GM12872 (cell line): ENCODE measurements around the gene MAGEA4.

ENCODE experiments used
- TF ChIP-seq, protein P1 (sequence below): IDR thresholded peaks from 3 replicates; pipeline ENCODE4 v1.5.1; 2011; ENCODE audit warnings: low read depth, mild to moderate bottlenecking, low read length, moderate library complexity; ENCODE audit not compliant: insufficient read depth

MAGEA4 gene

DNA sequence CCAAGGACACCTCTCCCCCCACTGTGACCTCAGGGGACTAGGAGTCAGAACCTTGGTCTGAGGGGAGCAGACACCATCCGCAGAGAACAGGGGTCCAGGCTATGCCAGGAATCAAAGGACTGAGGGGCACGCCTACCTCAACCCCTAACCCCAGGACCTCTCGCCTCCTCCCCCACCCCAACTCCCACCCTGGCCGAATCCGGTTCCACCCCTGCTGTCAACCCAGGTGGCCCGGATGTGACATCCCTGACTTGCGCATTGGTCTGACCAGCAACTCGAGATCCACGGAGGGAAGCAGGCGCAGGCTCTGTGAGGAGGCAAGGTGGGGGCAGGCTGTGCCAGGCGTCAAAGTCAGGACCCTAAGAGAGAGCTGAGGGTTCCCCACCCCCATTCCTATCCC, 468 bp upstream of the MAGEA4 start:
- TF ChIP-seq, protein P1, sequence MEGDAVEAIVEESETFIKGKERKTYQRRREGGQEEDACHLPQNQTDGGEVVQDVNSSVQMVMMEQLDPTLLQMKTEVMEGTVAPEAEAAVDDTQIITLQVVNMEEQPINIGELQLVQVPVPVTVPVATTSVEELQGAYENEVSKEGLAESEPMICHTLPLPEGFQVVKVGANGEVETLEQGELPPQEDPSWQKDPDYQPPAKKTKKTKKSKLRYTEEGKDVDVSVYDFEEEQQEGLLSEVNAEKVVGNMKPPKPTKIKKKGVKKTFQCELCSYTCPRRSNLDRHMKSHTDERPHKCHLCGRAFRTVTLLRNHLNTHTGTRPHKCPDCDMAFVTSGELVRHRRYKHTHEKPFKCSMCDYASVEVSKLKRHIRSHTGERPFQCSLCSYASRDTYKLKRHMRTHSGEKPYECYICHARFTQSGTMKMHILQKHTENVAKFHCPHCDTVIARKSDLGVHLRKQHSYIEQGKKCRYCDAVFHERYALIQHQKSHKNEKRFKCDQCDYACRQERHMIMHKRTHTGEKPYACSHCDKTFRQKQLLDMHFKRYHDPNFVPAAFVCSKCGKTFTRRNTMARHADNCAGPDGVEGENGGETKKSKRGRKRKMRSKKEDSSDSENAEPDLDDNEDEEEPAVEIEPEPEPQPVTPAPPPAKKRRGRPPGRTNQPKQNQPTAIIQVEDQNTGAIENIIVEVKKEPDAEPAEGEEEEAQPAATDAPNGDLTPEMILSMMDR, result no peak

DNA sequence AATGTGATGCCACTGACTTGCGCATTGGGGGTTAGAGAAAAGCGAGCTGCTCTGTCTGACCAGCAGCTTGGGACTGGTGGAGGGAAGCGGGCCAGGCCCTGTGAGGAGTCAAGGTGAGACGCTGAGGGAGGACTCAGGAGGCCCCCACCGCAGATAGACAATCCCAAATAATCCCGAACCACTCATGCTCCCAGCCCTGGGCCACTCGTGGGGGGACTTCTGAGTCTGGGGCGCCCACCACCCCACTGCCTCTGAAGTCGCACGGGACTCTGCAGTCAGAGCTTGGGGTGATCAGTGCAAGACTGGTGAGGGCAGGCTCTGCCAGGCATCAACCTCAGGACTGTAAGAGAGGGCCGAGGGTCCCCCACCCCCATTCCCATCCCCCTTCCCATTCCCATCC, 6.9 kb downstream of the MAGEA4 start:
- TF ChIP-seq, protein P1, result no peak

DNA sequence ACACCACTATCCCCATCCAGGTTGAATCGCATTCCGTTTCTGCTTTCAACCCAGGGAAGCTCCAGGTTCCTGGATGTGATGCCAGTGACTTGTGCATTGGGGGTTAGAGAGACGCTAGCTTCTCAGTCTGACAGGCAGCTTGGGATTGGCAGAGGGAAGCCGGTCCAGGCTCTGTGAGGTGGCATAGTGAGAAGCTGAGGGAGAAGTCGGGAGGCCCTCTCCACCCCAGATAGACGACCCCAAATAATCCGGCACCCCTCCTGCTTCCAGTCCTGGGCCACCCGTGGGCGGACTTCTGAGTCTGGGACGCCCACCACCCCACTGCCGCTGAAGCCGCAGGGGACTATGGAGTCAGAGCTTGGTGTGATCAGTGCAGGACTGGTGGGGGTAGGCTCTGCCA, 7.4 kb downstream of the MAGEA4 start:
- TF ChIP-seq, protein P1, result no peak

DNA sequence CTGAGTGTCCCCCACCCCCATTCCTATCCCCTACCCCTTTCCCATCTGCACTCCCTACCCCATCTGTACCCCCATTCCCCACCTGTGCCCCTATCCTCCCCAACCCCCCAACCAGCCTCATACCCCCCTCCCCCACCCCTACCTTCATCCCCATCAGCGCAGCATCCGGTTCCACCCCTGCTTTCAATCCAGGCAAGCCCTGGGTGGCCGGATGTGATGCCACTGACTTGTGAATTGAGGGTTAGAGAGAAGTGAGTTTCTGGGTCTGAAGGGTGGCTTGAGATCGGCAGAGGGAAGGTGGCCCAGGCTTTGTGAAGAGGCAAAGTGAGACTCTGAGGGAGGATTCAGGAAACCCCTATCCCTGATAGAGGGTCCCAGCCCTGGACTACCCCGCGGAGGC, 7.8 kb downstream of the MAGEA4 start:
- TF ChIP-seq, protein P1, result no peak

DNA sequence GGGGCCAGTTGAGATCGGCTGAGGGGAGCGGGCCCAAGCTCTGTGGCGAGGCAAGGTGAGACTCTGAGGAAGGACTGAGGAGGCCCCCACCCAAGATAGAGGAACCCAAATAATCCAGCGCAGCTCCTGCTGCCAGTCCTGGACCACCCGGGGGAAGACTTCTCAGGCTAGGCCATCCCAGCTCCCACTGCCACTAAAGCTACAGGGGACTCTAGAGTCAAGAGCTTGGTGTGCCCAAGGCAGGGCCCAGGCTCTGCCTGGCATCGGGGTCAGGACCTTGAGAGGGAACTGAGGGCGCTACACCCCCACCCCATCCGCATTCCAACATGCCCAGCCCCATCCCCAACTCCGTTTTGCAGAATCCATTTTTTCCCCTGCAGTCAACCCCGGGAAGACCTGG, 8.6 kb downstream of the MAGEA4 start:
- TF ChIP-seq, protein P1, result no peak

DNA sequence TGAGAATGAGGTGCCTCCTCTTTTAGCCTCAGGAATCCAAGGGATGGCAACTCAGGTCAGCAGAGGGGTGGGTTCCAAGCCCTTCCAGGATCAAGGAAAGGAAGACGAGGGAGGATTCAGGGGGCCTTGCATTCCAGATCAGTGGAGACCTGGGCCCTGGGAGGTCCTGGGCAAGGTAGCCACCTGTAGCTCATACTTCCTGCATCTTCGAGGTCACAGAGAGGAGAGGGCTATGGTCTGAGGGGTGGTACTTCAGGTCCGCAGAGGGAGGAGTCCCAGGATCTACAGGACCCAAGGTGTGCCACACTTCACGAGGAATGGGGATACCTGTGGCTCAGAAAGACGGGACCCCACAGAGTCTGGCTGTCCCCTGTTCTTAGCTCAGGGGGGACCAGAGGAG, 9.2 kb downstream of the MAGEA4 start:
- TF ChIP-seq, protein P1, result no peak

DNA sequence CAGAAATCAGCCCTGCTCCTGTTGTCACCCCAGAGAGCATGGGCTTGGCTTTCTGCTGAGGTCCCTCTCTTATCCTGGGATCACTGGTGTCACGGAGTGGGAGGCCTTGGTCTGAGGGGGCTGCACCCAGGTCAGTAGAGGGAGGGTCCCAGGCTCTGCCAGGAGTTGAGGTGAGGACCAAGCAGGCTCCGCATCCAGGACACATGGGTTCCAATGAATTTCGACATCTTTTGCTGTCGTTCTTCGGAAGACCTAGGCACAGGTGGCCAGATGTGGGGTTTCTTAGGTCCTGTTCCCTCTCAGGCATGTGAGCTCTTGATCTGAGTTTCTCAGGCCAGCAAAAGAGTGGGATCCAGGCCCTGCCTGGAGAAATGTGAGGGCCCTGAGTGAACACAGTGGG, 10.0 kb downstream of the MAGEA4 start:
- TF ChIP-seq, protein P1, result no peak

DNA sequence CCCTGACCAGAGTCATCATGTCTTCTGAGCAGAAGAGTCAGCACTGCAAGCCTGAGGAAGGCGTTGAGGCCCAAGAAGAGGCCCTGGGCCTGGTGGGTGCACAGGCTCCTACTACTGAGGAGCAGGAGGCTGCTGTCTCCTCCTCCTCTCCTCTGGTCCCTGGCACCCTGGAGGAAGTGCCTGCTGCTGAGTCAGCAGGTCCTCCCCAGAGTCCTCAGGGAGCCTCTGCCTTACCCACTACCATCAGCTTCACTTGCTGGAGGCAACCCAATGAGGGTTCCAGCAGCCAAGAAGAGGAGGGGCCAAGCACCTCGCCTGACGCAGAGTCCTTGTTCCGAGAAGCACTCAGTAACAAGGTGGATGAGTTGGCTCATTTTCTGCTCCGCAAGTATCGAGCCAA, 11.0 kb downstream of the MAGEA4 start:
- TF ChIP-seq, protein P1, result no peak
